Chondrocyte (in vitro differentiated cells): ENCODE results near the gene EXOC2. TPM values are rescaled to one million over a fixed set of nuclear protein-coding genes. Genes with fewer than 3 reads are reported as not detected.

Experiments
- DNase-seq: peaks from one replicate; pipeline ENCODE4 v3.0.0; 2021; ENCODE audit warnings: mixed read lengths, low spot score
- H3K27ac Mint-ChIP-seq: one replicate; pipeline ENCODE4 v1.8.0; 2021; ENCODE audit warnings: mild to moderate bottlenecking, moderate library complexity, mixed read lengths; ENCODE audit not compliant: unreplicated experiment
- H3K27me3 Mint-ChIP-seq: 2 replicates; pipeline ENCODE4 v1.8.0; 2021; ENCODE audit warnings: low read depth, mixed read lengths
- H3K36me3 Mint-ChIP-seq: 2 replicates; pipeline ENCODE4 v1.8.0; 2021; ENCODE audit warnings: low read depth, mixed read lengths
- H3K4me1 Mint-ChIP-seq: 2 replicates; pipeline ENCODE4 v1.8.0; 2021; ENCODE audit warnings: low read depth, mild to moderate bottlenecking, mixed read lengths
- H3K4me3 Mint-ChIP-seq: one replicate; pipeline ENCODE4 v1.8.0; 2021; ENCODE audit warnings: mild to moderate bottlenecking, moderate library complexity, mixed read lengths; ENCODE audit not compliant: unreplicated experiment
- H3K9me3 Mint-ChIP-seq: 2 replicates; pipeline ENCODE4 v1.8.0; 2021; ENCODE audit warnings: low read depth, mixed read lengths
- CTCF ChIP-seq: fragments of 200-600 bp; sonication (generic); IDR thresholded peaks from 2 replicates; pipeline ENCODE4 v1.5.0; 2021; ENCODE audit warnings: antibody characterized with exemption, mild to moderate bottlenecking, moderate library complexity
- total RNA-seq: library from RNA; stranded (reverse); gene quantifications from 3 replicates; pipeline ENCODE4 v1.2.1, GENCODE V29; 2021

Gene EXOC2
- total RNA-seq, 1 donor from 2014 or later = 27.5 TPM

- Mint-ChIP-seq H3K36me3 (no peaks in the 10 kb centered on the region), H3K4me3 (no peak overlapping the region), H3K4me1 (no peaks in the 10 kb centered on the region), H3K9me3 (no peaks in the 10 kb centered on the region), H3K27me3 (peaks cover 21% of the 10 kb centered on the region), H3K27ac (no peak overlapping the region)
- TF ChIP-seq CTCF = no peak
- DNase-seq = peak; percentile 84
Observed at GRCh38 chr6:444653-445275, 248.2 kb downstream of the EXOC2 start.

DNA sequence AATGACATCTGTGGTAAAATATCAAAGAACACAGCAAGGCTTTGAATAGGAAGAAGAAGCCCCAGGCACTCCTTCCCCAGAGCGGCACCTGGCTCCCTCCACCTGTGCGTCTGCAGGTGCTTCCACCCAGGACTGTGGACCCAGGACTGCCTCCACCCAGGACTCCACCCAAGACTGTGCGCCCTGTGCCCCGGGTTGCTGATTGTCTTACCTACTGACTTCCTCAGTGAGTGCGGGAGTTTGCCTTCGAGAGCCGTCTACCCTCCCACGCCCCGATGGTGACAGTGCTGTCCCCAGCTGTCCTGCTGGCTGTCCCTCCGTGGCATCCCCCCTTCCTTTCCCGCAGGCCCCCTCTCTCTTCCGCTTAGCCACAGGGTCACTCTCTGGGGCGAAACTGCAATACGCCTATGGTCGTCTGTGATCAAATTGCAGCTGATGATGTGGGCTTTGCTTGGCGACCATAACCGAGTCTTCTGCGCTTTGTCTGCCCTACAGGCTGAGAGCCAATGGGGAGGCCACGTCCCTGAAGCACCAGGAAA lies 249.2 kb downstream of the EXOC2 start:
- Mint-ChIP-seq H3K27me3 (peaks cover 26% of the 10 kb centered on the region), H3K4me3 (no peak overlapping the region), H3K9me3 (no peaks in the 10 kb centered on the region), H3K36me3 (no peaks in the 10 kb centered on the region), H3K4me1 (no peaks in the 10 kb centered on the region), H3K27ac (no peak overlapping the region)
- TF ChIP-seq CTCF = no peak
- no peak for DNase-seq

DNA sequence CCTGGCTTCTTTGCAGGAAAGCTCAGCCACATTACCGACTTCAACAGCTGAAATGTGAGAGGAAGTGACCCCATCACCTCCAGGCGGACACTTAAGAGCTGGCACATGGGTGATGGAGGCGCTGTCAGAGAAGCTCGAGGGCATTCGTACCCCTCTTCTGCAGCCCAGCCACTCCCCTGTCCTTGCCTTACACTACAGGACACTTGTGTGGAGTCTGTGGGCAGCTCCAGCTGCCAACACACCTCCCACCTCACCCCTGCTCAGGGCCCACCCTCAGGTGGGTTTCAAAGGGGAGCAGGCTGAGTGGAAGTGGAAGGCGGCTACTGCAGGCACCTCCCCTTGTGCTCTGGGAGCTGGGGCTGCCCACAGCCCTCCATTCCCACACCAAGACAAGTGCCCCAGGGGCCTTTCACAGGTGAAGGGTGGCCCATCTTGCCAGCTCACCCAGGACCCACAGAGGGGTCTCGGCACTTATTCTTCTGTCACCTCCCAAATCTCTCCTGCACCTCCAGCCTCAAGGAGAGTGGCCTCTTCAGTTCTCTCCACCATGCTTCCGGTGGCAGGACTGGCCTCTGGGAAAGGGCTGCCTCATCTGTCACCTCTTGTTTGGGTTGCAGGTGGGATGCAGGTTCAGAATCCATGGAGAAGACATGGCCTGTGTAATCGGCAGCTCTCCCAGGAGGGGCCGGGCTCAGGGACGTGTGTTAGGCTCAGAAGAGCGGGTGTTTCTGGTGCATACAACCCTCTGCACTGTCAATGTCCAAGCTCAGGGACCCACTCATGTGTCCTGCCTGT lies 251.6 kb downstream of the EXOC2 start:
- H3K4me1 Mint-ChIP-seq = peaks cover 3% of the 10 kb centered on the region
- TF ChIP-seq CTCF = no peak
- no peak for DNase-seq
- peaks cover 30% of the 10 kb centered on the region for H3K27me3 Mint-ChIP-seq
- H3K27ac Mint-ChIP-seq = no peak overlapping the region
- H3K36me3 Mint-ChIP-seq = no peaks in the 10 kb centered on the region
- no peak overlapping the region for H3K4me3 Mint-ChIP-seq
- no peaks in the 10 kb centered on the region for H3K9me3 Mint-ChIP-seq

GRCh38 chr6:439641-440167 lies 253.2 kb downstream of the EXOC2 start:
- Mint-ChIP-seq H3K9me3 (no peaks in the 10 kb centered on the region), H3K27ac (no peak overlapping the region), H3K4me1 (peaks cover 5% of the 10 kb centered on the region), H3K36me3 (no peaks in the 10 kb centered on the region), H3K4me3 (no peak overlapping the region), H3K27me3 (peaks cover 27% of the 10 kb centered on the region)
- DNase-seq = no peak
- no peak for TF ChIP-seq CTCF

DNA sequence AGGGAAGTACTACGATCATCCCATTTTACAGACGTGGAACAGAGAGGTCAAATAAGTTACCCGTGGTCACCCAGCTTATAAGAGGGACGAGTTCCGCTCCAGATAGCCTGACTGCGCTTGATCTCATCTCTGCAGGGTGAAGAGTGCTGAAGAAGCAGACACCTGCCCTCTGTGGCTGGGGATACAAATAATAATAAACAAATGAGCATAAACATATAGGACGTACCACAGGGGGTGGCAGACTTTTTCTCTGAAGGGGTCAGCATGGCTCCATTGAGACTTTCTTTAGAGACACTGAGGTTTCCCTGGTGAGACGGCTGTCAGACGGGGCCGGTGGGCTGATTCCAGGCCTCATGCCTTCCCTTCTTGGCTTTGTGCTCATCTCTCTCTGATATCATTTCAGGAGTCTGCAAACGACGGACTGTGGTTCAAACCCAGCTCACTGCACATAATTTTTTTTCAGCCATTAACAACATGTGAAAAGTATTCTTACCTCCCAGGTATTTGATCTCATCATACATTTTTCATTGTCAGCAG lies 254.2 kb downstream of the EXOC2 start:
- H3K36me3 Mint-ChIP-seq = no peaks in the 10 kb centered on the region
- H3K27me3 Mint-ChIP-seq = peaks cover 19% of the 10 kb centered on the region
- no peak for DNase-seq
- no peaks in the 10 kb centered on the region for H3K9me3 Mint-ChIP-seq
- H3K4me1 Mint-ChIP-seq = peaks cover 5% of the 10 kb centered on the region
- no peak overlapping the region for H3K4me3 Mint-ChIP-seq
- no peak for TF ChIP-seq CTCF
- H3K27ac Mint-ChIP-seq = no peak overlapping the region
